A549 (cell line): ENCODE measurements around the gene PLAC9.

Source experiments
- ATOH8 ChIP-seq: fragments of 250-450 bp; sonication (Bioruptor Pico); IDR thresholded peaks from 2 replicates; pipeline ENCODE4 v1.5.0; 2020; ENCODE audit warnings: low read depth, mild to moderate bottlenecking, moderate library complexity
- BHLHE40 ChIP-seq: IDR thresholded peaks from 2 replicates; pipeline ENCODE4 v1.6.1; 2012; ENCODE audit warnings: low read depth, low read length, inconsistent platforms
- CTCF ChIP-seq: fragments of >200 bp; sonication (Bioruptor Twin); formaldehyde crosslinking; IDR thresholded peaks from 3 replicates; pipeline ENCODE4 v1.5.1; 2016
- HOXB5 ChIP-seq: fragments of 250-450 bp; sonication (Bioruptor Pico); IDR thresholded peaks from 2 replicates; pipeline ENCODE4 v1.5.0; 2020; ENCODE audit warnings: mild to moderate bottlenecking, moderate library complexity
- JUN ChIP-seq, 2 experiments: fragments of >200 bp; sonication (Bioruptor Twin); formaldehyde crosslinking; IDR thresholded peaks; 2 replicates in 1 of 2; 3 replicates in 1 of 2; pipeline ENCODE4 v1.6.1; 2016 to 2017
- MAFK ChIP-seq: fragments of 450-650 bp; IDR thresholded peaks from 2 replicates; pipeline ENCODE4 v1.6.1; 2014; ENCODE audit not compliant: partially characterized antibody
- MAX ChIP-seq: IDR thresholded peaks from 2 replicates; pipeline ENCODE4 v1.6.1; 2012
- NR3C1 ChIP-seq: fragments of >200 bp; sonication (Bioruptor Twin); formaldehyde crosslinking; IDR thresholded peaks from 3 replicates; pipeline ENCODE4 v1.6.1; 2017
- PBX3 ChIP-seq: IDR thresholded peaks from 2 replicates; pipeline ENCODE4 v1.6.1; 2012
- POLR2A ChIP-seq: IDR thresholded peaks from 2 replicates; pipeline ENCODE4 v1.6.1; 2012; ENCODE audit warnings: mild to moderate bottlenecking, low read length
- REST ChIP-seq: fragments of 200-600 bp; sonication (generic); IDR thresholded peaks from 2 replicates; pipeline ENCODE4 v1.6.1; 2016; ENCODE audit warnings: antibody characterized with exemption, mild to moderate bottlenecking, moderate library complexity
- USF2 ChIP-seq: fragments of 450-650 bp; IDR thresholded peaks from 2 replicates; pipeline ENCODE4 v1.6.1; 2014; ENCODE audit warnings: antibody characterized with exemption
- ZC3H11A ChIP-seq: fragments of 450-650 bp; IDR thresholded peaks from 2 replicates; pipeline ENCODE4 v1.6.1; 2014; ENCODE audit warnings: antibody characterized with exemption, mild to moderate bottlenecking

GRCh38 chr10:80159166-80159873, 26.8 kb downstream of the PLAC9 start:
- TF ChIP-seq USF2 (no peak), NR3C1 (no peak), CTCF (no peak), JUN (IDR thresholded peaks at IDR 0.05) (no peak), REST (no peak), BHLHE40 (no peak), MAX (no peak), HOXB5 (no peak), POLR2A (no peak), PBX3 (no peak), ZC3H11A (no peak), MAFK (no peak), ATOH8 (CRISPR knock-in tag) (no peak)
